ENCODE measurements around the gene FNDC3B. TPM values are rescaled to one million over a fixed set of nuclear protein-coding genes. Genes with fewer than 3 reads are reported as not detected.

Gene FNDC3B
- total RNA-seq, 1 donor from 2014 or later, result 68.5 TPM

DNA sequence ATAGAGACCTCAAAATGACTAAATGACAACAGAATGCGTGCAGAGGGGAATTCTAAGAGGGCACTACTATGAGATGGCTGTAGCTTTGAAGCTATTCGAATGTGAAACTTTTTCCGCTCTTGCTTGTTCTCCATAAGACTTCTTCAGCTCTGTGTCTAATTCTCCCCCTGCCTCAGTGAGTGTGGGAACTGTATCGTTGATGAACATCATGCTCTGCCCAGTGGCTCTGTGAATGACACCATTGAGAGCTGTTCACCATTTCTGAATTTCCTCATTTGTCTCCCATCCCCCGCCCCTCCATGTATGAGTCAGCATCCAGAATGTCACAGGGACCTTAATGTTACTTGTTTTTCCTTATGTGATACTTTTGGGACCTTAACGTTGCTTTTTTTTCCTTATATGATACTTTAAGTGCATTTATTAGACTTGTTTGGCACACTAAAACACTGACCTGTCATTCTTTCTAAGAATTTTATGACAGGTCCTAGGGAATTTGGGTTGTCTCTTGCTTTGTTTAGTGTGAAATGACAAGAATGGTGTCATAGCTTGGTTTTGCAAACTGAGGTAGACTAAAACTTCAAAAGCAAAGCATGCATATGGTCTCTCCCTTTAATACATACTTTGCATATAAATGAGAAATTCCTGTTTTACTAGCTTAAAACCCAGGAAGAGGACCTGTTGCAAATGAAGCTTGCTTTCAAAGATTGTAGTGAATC, 99.6 kb downstream of the FNDC3B start:
- intact Hi-C loops (cut with DNase I), result no loop called here
- peak in 1 of 2 donors; percentile 19 for TF ChIP-seq POLR2AphosphoS5 (IDR thresholded peaks at IDR 0.05; ENCODE audit: insufficient read depth in 1 of 2, low read depth in 1 of 2)
- TF ChIP-seq, protein P1, sequence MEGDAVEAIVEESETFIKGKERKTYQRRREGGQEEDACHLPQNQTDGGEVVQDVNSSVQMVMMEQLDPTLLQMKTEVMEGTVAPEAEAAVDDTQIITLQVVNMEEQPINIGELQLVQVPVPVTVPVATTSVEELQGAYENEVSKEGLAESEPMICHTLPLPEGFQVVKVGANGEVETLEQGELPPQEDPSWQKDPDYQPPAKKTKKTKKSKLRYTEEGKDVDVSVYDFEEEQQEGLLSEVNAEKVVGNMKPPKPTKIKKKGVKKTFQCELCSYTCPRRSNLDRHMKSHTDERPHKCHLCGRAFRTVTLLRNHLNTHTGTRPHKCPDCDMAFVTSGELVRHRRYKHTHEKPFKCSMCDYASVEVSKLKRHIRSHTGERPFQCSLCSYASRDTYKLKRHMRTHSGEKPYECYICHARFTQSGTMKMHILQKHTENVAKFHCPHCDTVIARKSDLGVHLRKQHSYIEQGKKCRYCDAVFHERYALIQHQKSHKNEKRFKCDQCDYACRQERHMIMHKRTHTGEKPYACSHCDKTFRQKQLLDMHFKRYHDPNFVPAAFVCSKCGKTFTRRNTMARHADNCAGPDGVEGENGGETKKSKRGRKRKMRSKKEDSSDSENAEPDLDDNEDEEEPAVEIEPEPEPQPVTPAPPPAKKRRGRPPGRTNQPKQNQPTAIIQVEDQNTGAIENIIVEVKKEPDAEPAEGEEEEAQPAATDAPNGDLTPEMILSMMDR (IDR thresholded peaks at IDR 0.05), result no peak
- Histone ChIP-seq H3K4me3 (no peak overlapping the region), H3K9me3 (no peaks in the 10 kb centered on the region), H3K27me3 (no peaks in the 10 kb centered on the region), H3K36me3 (no peaks in the 10 kb centered on the region), H3K27ac (peak overlapping the region; percentile 21), H3K4me1 (peaks cover 82% of the 10 kb centered on the region)
- DNase-seq (ENCODE audit: extremely low spot score in 2 of 2), result no peak

DNA sequence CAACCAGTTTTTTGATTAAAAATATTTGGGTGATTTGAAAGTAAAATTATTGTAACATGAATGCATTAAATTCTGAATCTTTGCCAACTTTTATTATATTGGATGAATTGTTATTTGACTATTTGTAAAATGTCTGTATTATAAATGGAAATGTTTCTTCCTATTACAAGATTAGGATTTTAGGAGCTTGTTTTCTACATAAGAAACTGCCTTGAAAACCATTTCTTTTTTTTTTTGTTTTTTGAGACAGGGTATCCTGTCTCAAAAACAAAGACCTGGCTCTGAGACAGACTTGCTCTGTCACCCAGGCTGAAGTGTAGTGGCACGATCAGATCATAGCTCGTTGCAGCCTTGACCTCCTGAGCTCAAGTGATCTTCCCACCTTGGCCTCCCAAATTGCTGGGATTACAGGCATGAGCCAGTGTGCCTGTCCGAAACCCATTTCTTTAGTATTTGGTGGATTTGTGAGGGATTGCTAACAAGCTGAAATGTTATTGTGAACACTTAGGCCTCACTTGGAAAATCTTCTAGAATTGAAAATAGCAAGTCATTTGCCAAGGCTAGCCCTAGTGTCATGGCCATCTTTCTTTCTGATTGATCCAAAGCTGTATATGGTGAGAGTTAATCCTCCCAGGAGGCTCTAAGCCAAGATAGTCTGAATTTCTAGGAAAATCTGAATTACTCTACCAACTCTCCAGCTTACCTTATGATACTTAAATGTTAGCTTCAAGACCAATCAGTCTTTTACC, 100.3 kb downstream of the FNDC3B start:
- intact Hi-C loops (cut with DNase I), result no loop called here
- Histone ChIP-seq H3K4me1 (peaks cover 81% of the 10 kb centered on the region), H3K9me3 (no peaks in the 10 kb centered on the region), H3K27ac (peak overlapping the region; percentile 66), H3K4me3 (no peak overlapping the region), H3K27me3 (no peaks in the 10 kb centered on the region), H3K36me3 (no peaks in the 10 kb centered on the region)
- TF ChIP-seq, protein P1 (IDR thresholded peaks at IDR 0.05), result no peak
- no peak for TF ChIP-seq POLR2AphosphoS5 (IDR thresholded peaks at IDR 0.05; ENCODE audit: insufficient read depth in 1 of 2, low read depth in 1 of 2)
- no peak for TF ChIP-seq POLR2A (IDR thresholded peaks at IDR 0.05)
- DNase-seq (ENCODE audit: extremely low spot score in 2 of 2), result no peak

DNA sequence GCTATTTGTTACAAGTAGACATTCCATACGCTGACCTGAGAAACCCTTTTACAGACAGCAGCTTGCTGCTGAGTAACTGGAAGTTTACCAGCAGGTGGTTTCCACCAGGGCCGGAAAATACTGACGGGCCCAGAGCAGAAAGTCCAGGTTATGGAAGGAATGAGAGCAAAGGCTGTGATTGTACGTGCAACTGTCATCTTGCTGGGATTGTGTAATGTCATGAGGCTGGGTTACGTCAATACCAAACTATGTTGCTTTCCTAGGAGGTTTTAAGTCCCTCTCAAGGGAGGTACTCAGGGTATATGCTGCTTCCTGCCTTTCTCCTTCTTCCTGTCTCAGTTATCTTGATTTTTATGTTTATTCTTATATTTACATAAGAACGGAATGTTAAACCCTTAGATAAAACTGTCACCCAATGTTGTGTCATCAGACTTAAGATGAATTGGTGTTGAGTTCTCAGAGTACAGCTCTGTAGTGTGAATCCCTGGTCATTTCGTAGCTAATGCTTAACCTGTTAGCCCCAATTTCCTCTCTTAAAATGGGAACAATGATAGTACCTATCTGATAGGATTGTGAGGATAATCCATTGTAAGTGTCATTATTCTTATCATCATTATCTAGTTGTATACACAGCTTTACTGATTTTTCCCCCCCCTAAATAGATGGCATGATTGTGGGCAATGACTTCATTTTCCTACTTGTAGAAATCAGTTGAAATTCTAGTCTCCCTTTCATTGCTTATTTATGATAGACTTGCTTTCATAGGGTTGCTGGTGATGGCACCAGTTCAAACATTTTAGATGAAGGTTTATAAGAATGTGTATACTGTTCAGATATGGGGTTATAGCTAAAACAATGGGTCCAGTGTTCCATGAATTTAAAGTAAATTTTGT, 101.4 kb downstream of the FNDC3B start:
- Histone ChIP-seq H3K27me3 (no peaks in the 10 kb centered on the region), H3K36me3 (no peaks in the 10 kb centered on the region), H3K27ac (peak overlapping the region; percentile 66), H3K9me3 (no peaks in the 10 kb centered on the region), H3K4me1 (peaks cover 71% of the 10 kb centered on the region), H3K4me3 (no peak overlapping the region)
- peak; percentile 24 to 90 for TF ChIP-seq POLR2AphosphoS5 (IDR thresholded peaks at IDR 0.05; ENCODE audit: insufficient read depth in 1 of 2, low read depth in 1 of 2)
- TF ChIP-seq, protein P1 (IDR thresholded peaks at IDR 0.05), result no peak
- no peak for TF ChIP-seq POLR2A (IDR thresholded peaks at IDR 0.05)
- no peak for DNase-seq (ENCODE audit: extremely low spot score in 2 of 2)
- intact Hi-C loops (cut with DNase I), result no loop called here

DNA sequence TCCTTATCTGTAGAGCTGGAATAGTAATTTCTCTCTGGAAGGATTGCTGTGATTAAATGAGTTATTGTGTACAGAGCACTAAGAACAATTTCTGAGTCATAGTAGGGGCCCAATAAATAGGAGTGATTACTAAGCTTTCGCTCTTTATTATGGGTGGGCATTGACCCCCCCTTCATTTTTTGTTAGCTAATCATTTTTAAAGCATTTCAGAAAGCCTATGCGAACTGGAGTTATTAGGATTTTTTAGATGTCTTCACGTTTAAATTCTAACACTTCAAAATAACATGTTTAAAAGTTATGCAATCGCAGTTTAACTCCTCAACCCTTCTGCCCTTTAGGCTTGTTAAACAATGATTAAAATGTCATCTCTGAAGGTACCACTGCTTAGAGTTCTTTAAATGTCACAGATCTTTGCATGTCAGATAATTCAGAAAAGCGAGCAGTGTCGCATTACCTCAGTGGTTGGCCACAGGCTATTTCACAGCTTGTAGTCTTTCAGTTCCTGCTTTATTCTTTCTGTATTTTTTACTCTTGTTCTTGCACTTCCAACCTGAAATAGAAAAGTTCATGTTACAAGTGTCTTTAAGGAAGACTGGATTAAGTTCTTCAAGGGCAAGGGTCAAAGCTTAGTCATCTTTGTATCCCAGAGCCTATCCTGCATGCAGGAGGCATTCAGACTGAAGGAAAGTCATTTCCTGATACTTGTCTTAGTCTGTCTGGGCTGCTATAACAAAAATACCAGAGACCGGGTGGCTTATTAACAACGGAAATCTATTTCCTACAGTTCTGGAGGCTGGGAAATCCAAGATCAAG, 102.9 kb downstream of the FNDC3B start:
- intact Hi-C loops (cut with DNase I), result no loop called here
- H3K36me3 ChIP-seq, result no peaks in the 10 kb centered on the region
- H3K9me3 ChIP-seq, result no peaks in the 10 kb centered on the region
- H3K4me1 ChIP-seq, result peaks cover 56% of the 10 kb centered on the region
- H3K27me3 ChIP-seq, result no peaks in the 10 kb centered on the region
- DNase-seq (ENCODE audit: extremely low spot score in 2 of 2), result no peak
- no peak for TF ChIP-seq POLR2A (IDR thresholded peaks at IDR 0.05)
- TF ChIP-seq POLR2AphosphoS5 (IDR thresholded peaks at IDR 0.05; ENCODE audit: insufficient read depth in 1 of 2, low read depth in 1 of 2), result peak in 1 of 2 donors; percentile 27
- TF ChIP-seq, protein P1 (IDR thresholded peaks at IDR 0.05), result no peak
- no peak overlapping the region for H3K4me3 ChIP-seq
- H3K27ac ChIP-seq, result peak overlapping the region; percentile 66

All from vagina (tissue), 2 donors.